Stimulated activated CD8-positive, alpha-beta memory T cell treated with anti-CD3 and anti-CD28 coated beads, Interleukin-15, amount 100 ng/mL, for 48 hours (primary cell): Measurements from ENCODE around the gene HPD.

Source experiments
- DNase-seq, 2 donors: peaks; one replicate each; pipeline ENCODE4 v3.0.0-alpha.2; 2020; ENCODE audit warnings: low read depth in 2 of 2

HPD gene

GRCh38 chr12:121828826-121829225, 29.8 kb downstream of the HPD start:
- no peak for DNase-seq

- no peak for DNase-seq
These were observed 30.4 kb downstream of the HPD start for GRCh38 chr12:121828306-121828705.

DNA sequence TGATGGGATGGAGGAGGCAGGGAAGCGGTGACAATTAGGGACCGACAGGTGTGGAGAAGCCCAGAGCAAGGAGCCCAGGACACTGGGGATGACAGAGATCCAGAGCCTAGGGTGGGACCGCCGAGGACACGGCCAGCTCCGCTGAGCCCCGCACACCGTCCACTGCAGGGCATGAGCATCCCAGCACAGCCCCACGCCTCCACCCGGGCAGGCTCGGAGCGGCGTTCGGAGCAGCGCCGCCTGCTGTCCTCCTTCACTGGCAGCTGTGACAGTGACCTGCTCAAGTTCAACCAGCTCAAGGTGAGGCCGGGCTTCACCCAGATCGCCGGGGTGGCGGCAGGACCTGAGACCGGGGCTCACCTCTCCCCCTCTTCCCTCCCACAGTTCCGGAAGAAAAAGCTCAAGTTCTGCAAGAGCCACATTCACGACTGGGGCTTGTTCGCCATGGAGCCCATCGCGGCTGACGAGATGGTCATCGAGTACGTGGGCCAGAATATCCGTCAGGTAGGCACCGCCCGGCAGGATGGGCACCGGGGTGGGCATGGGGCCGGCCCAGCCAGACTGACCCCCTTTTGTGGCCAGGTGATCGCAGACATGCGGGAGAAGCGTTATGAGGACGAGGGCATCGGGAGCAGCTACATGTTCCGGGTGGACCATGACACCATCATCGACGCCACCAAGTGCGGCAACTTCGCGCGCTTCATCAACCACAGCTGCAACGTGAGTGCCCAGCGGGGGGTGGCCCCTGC, 31.1 kb downstream of the HPD start:
- DNase-seq: no peak

DNA sequence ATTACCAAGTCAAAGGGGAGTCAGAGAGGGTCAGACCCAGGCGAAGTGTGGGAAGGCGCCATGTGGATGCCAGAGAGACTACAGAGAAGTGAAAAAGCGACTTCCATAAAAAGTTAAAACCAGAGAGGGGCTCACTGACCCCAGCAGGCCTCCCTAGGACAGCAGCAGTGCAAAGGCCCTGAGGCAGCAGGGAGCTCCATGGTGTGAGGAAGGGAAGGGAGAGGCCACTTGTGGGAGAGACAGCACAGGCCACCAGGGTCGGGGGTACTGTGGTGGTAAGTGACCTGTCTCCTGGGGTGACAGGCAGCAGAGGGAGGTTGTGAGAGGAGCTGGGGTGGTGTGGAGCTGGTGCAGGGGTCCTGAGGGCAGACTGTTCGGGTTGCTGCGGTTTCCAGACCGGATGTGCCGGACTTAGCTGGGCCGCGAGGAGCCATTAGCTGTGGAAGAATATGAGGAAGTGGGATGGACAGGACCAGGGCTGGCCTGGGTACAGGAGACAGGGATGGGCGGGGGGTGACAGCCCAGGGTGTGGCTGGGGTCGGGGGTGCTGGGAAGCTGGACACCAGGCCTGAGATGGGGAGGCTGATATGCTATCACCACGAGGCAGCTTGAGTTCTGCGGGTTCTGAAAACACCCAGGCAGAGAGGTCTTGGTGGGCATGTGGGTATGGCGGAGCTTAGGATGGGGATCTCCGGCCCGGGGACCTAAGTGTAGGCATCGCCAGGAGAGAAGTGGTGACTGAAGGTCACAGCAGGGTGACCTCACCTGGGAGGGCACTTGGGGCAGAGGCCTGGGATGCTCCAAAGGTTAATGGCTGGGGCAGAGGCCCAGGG, 32.1 kb downstream of the HPD start:
- no peak for DNase-seq

- no peak for DNase-seq
These were observed 33.6 kb downstream of the HPD start for GRCh38 chr12:121825041-121825523.

GRCh38 chr12:121823727-121824115, 34.9 kb downstream of the HPD start:
- DNase-seq: no peak

DNA sequence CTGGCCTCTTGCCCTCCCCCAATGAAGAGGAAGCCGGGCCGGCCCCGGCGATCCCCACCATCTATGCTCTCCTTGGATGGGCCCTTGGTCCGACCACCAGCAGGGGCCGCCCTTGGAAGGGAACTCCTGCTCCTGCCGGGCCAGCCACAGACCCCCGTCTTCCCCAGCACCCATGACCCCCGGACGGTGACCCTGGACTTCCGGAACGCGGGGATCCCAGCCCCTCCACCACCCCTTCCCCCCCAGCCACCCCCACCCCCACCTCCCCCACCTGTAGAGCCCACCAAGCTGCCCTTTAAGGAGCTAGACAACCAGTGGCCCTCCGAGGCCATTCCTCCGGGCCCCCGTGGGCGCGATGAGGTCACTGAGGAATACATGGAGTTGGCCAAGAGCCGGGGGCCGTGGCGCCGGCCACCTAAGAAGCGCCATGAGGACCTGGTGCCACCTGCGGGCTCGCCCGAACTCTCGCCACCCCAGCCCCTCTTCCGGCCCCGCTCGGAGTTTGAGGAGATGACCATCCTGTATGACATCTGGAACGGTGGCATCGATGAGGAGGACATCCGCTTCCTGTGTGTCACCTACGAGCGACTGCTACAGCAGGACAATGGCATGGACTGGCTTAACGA, 35.4 kb downstream of the HPD start:
- no peak for DNase-seq

- DNase-seq: no peak
These were observed 36.1 kb downstream of the HPD start for GRCh38 chr12:121822393-121823100.

DNA sequence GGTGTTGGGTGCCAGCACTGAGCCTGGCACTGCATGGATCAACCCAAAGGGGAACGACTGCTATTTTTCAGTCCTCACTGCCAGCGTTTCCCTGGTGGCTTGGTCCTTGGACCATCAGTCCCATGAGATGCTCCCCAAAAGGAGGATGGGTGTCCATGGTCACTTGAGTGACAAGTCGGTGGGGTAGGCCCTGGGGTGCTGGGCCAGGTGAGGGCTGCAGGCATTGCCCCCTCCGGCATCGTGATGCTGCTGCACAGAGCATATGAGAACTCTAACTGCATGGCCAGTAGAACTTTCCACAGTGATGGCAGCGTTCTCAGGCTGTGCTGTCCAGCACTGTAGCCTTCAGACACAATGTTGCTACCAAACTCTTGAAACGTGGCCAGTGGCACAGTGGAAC, 38.6 kb downstream of the HPD start:
- DNase-seq: no peak

GRCh38 chr12:121819212-121819949, 39.3 kb downstream of the HPD start:
- DNase-seq: no peak

DNA sequence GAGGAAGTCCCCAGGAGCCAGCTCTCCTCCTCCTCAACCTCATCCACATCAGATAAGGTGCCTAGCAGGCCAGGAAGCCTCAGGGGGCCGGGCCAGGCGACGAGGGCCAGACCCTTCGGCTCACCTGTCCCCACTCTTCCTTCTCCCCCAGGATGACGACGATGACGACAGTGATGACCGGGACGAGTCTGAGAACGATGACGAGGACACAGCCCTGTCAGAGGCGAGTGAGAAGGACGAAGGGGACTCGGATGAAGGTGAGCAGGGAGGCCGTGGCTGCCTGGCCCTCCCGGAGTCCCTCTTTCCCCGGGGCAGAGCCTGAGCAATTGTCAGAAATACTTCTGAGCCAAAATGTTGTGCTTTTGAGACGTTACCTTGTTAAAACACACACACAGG, 41.0 kb downstream of the HPD start:
- no peak for DNase-seq

GRCh38 chr12:121816925-121817647, 41.6 kb downstream of the HPD start:
- no peak for DNase-seq

DNA sequence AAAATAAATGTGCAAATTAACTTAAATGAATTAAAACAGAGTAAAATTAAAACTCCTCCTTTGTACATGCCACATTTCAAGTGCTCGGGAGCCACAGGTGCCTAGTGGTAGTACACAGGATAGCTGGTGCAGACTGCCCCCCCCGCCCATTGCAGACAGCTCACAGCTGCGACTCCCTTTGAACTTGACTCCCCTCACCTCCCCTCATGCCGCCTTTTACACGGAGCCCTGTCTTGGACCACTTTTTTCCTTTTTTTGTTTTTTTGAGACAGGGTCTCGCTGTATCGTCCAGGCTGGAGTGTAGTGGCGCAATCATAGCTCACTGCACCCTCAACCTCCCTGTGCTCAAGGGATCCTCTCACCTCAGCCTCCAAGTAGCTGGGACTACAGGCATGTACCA, 43.4 kb downstream of the HPD start:
- no peak for DNase-seq

DNA sequence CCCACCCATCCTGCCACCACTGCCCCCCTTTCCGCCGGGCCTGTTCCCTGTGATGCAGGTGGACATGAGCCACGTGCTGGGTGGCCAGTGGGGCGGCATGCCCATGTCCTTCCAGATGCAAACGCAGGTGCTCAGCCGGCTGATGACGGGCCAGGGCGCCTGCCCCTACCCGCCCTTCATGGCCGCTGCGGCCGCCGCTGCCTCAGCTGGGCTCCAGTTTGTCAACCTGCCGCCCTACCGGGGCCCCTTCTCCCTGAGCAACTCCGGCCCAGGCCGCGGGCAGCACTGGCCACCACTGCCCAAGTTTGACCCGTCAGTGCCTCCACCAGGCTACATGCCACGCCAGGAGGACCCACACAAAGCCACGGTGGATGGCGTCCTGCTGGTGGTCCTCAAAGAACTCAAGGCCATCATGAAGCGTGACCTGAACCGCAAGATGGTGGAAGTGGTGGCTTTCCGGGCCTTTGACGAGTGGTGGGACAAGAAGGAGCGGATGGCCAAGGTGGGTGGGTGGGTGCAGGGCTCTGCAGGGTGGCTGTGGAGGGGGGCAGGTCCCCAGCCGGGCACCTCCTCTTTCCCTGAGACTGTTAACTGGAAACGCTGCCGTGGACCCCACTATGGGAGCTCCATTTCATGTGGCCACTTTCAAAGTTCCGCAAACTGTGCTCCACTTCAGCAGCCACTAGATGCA, 44.1 kb downstream of the HPD start:
- no peak for DNase-seq

GRCh38 chr12:121813951-121814350, 44.7 kb downstream of the HPD start:
- DNase-seq: no peak

DNA sequence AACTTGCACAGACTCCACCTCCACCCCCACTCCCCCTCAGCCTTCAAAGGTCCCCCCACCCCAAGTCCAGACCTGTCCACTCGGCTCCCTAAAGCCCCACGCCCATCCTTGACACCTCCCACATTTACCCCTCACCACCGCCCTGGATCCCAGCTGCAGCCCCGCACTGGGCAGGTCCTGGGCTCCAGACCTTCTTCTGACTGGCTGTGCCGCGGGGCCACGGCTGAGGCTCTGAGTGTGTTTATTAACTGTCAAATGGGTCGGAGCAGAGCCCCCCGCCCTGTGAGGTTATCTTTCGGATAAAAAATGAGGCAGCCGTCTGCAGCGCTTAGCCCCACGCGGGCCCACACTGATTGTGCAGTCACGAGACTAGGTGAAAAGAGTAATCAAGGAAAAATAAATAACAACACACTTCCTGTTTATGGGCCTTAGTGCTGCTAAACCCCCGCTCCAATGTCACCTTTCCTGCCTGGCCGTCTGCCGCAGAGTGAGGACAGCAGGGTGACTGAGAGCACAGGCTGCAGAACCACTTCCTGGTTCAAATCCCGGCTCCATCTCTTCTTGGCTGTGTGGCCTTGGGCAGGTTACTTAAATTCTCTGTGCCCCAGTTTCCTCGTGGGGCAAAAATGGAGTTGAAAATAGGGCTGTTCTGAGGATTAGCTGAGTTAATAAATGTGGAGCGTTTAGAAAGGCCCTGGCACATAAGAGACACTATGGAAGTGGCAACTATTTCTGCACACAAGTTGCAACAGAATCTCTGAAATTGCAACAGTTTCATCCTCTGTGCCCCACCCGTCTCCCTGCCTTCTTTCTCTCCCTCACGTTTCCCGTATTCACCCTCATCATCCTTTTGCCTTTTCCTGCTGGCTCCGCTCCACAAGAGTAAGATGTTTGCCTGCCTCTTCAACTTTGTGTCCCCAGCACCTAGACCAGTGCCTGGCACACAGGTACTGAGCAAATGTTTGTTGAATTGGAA, 45.5 kb downstream of the HPD start:
- DNase-seq: no peak

DNA sequence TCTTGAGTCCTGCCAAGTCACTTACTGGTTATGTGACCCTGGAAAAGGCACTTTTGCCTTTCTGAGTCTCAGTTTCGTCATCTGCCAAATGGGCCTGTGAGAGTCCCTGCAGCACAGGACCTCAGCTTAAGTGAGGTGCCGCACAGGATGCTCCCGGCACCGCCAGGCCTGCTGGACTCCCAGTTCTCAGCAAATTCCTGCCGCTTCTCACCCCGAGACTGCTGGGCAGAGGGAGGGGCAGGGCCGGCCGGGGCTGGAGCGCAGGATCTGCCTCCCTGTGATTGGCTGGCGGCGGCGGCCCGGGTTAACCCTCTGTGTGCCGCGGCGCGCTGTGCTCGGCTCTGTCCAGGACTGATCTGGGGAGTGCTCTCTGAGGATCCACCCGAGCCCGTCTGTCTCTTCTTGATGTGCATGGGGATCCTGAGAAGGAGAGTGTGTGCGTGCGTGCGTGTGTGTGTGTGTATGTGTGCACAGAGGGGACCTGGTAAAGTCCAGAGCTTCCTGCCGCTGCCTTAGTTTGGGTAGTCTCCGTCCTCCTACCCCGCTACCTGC, 46.3 kb downstream of the HPD start:
- no peak for DNase-seq
